Measurements from ENCODE around the gene FGD2. TPM values are rescaled to one million over a fixed set of nuclear protein-coding genes. Genes with fewer than 3 reads are reported as not detected.

Gene FGD2
- total RNA-seq, 2 experiments from 2014 or later: 1.2 TPM

DNA sequence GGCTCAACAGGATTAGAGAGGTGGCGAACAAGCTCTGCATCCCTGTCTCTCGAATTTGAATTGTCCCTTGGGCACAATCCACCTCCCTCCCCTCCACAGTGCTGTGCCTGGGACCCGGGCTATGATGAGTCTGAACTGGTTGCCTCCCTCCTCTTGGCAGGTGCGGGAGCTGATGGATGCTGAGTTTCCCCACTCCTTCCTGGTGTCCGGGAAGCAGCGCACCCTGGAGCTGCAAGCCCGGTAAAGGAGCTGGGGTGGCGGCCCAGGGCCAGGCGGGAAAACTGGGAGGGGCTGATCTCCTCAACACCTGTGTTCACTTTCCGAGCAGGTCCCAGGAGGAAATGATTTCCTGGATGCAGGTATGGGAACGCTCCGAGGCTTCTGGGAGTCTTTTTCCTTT, 14.9 kb downstream of the FGD2 start:
- no peaks in the 10 kb centered on the region for H3K36me3 Mint-ChIP-seq (ENCODE audit: low read depth)
- Histone ChIP-seq H3K36me3 (ENCODE audit: insufficient read depth, low read length) (no peaks in the 10 kb centered on the region), H3K9me3 (ENCODE audit: control insufficient read depth in 1 of 2, insufficient read depth in 1 of 2, low read length in 2 of 2) (no peaks in the 10 kb centered on the region), H3K4me3 (ENCODE audit: low read length) (no peak overlapping the region), H3K4me1 (ENCODE audit: insufficient read depth, low read length) (peaks cover 52% of the 10 kb centered on the region), H3K27ac (ENCODE audit: low read depth in 1 of 2, low read length in 2 of 2) (no peak overlapping the region), H3K27me3 (ENCODE audit: control insufficient read depth in 1 of 2, insufficient read depth in 2 of 2, low read length in 2 of 2) (no peaks in the 10 kb centered on the region)
- no peak overlapping the region for H3K4me3 Mint-ChIP-seq
- intact Hi-C loops (cut with DNase I, micrococcal nuclease): no loop called here
- ChIA-PET POLR2A (interaction anchor here (0.7 to 10.2 kb wide), 4 partner anchors 31 to 203 kb away, joined by 3 to 164 read pairs (median 14); partner anchors contain the start of gene PIM1), CTCF (interaction anchor here (1.0 to 9.0 kb wide), 5 partner anchors 9 to 189 kb away, joined by 4 to 205 read pairs (median 32); partner anchors contain the start of genes PIM1 and PPIL1)
- TF ChIP-seq, protein P1, sequence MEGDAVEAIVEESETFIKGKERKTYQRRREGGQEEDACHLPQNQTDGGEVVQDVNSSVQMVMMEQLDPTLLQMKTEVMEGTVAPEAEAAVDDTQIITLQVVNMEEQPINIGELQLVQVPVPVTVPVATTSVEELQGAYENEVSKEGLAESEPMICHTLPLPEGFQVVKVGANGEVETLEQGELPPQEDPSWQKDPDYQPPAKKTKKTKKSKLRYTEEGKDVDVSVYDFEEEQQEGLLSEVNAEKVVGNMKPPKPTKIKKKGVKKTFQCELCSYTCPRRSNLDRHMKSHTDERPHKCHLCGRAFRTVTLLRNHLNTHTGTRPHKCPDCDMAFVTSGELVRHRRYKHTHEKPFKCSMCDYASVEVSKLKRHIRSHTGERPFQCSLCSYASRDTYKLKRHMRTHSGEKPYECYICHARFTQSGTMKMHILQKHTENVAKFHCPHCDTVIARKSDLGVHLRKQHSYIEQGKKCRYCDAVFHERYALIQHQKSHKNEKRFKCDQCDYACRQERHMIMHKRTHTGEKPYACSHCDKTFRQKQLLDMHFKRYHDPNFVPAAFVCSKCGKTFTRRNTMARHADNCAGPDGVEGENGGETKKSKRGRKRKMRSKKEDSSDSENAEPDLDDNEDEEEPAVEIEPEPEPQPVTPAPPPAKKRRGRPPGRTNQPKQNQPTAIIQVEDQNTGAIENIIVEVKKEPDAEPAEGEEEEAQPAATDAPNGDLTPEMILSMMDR (IDR thresholded peaks at IDR 0.05): no peak
- DNase-seq: peak in 1 of 14 experiments; percentile 23
- ATAC-seq (ENCODE audit: poor library complexity): no peak
- H3K27me3 Mint-ChIP-seq: no peaks in the 10 kb centered on the region
- H3K27ac Mint-ChIP-seq: no peak overlapping the region
- H3K9me3 Mint-ChIP-seq: no peaks in the 10 kb centered on the region
- H3K4me1 Mint-ChIP-seq (ENCODE audit: low read depth): peaks cover 49% of the 10 kb centered on the region

DNA sequence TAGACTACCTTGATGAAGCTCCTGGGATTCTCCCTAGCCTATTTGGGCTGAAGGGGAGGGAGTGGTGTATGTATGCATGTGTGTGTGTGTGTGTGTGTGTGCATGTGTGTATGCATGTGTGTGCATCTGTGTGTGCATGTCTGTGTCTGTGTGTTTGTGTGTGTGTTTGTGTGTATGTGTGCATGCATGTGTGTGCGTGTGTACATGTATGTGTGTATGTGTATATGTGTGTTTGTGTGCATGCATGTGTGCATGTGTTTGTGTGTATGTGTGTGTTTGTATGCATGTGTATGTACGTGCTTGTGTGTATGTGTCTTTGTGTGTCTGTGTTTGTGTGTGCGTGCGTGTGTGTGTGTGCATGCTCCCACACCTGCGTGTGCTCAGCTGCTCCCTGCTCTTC, 15.4 kb downstream of the FGD2 start:
- POLR2A ChIA-PET: interaction anchor here (0.9 to 10.2 kb wide), 5 partner anchors 30 to 202 kb away, joined by 3 to 164 read pairs (median 25); partner anchors contain the start of gene PIM1
- H3K4me3 Mint-ChIP-seq: no peak overlapping the region
- peaks cover 52% of the 10 kb centered on the region for H3K4me1 ChIP-seq (ENCODE audit: insufficient read depth, low read length)

DNA sequence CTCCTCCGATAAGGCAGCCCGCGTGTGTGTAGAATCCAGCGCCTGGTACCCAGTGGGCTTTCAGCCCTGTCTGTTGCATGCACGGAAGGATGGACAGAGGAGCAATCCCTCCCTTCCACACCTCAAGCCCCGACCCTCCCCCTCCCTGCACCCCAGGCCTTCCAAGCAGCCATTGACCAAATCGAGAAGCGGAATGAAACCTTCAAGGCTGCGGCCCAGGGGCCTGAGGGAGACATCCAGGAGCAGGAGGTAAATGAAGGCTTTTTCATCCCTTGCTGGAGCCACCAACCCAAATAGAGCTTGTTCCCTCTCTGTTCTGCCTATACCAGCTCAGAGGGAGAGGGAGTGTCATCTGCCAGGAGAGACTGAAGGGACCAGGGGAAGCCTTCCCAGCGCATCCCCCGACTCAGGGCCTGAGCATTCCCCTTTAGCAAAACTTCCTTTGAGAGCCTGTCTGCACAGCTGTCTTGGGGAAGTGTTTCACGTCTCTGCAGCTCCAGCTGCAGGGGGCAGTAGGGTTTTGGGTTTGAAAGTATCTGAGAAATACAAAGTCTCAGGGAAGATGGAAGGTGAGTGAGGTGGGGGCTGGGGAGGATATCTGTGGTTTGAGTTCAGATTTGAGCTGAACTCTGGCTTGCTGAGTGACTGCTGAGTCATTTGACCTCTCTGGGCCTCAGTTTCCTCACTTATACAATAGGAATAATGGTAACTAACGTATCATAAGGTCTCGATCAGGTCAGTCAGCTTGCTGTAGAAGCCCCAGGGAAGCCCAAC, 16.1 kb downstream of the FGD2 start:
- Mint-ChIP-seq H3K4me3 (no peak overlapping the region), H3K4me1 (ENCODE audit: low read depth) (peaks cover 49% of the 10 kb centered on the region)

More for the DNA sequence above, 15.4 kb downstream of the FGD2 start:
- ATAC-seq (ENCODE audit: poor library complexity) (no peak), DNase-seq (no peak)
- no peaks in the 10 kb centered on the region for H3K27me3 ChIP-seq (ENCODE audit: control insufficient read depth in 1 of 2, insufficient read depth in 2 of 2, low read length in 2 of 2)
- H3K9me3 ChIP-seq (ENCODE audit: control insufficient read depth in 1 of 2, insufficient read depth in 1 of 2, low read length in 2 of 2): no peaks in the 10 kb centered on the region
- Mint-ChIP-seq H3K36me3 (ENCODE audit: low read depth) (no peaks in the 10 kb centered on the region), H3K27ac (no peak overlapping the region), H3K4me1 (ENCODE audit: low read depth) (peaks cover 49% of the 10 kb centered on the region), H3K27me3 (no peaks in the 10 kb centered on the region), H3K9me3 (no peaks in the 10 kb centered on the region)
- H3K36me3 ChIP-seq (ENCODE audit: insufficient read depth, low read length): no peaks in the 10 kb centered on the region
- H3K4me3 ChIP-seq (ENCODE audit: low read length): no peak overlapping the region
- intact Hi-C loops (cut with DNase I, micrococcal nuclease): loop anchor here in 1 of 2 experiments (1.0 kb wide), 1 partner anchor 188 kb away; no protein-coding TSS in a partner anchor
- no peak overlapping the region for H3K27ac ChIP-seq (ENCODE audit: low read depth in 1 of 2, low read length in 2 of 2)
- CTCF ChIA-PET: interaction anchor here (0.8 to 9.0 kb wide), 6 partner anchors 25 to 199 kb away, joined by 3 to 205 read pairs (median 26); partner anchors contain the start of gene PIM1
- TF ChIP-seq, protein P1 (IDR thresholded peaks at IDR 0.05): no peak

More for the DNA sequence above, 16.1 kb downstream of the FGD2 start:
- DNase-seq: peak; percentile 51 to 91 (median 73)
- H3K27me3 Mint-ChIP-seq: no peaks in the 10 kb centered on the region
- ATAC-seq (ENCODE audit: poor library complexity): peak; percentile 53
- H3K27ac ChIP-seq (ENCODE audit: low read depth in 1 of 2, low read length in 2 of 2): no peak overlapping the region
- ChIA-PET CTCF (interaction anchor here (0.8 to 9.0 kb wide), 12 partner anchors 10 to 293 kb away, joined by 3 to 205 read pairs (median 5); partner anchors contain the start of genes MTCH1 and PIM1), POLR2A (interaction anchor here (1.0 to 10.2 kb wide), 11 partner anchors 25 to 188 kb away, joined by 3 to 164 read pairs (median 6); partner anchors contain the start of genes C6orf89, MTCH1 and PIM1)
- intact Hi-C loops (cut with DNase I, micrococcal nuclease): loop anchor here in 1 of 2 experiments (1.0 to 2.0 kb wide), 2 partner anchors 25 to 188 kb away; no protein-coding TSS in a partner anchor
- H3K4me3 ChIP-seq (ENCODE audit: low read length): no peak overlapping the region
- no peaks in the 10 kb centered on the region for H3K9me3 ChIP-seq (ENCODE audit: control insufficient read depth in 1 of 2, insufficient read depth in 1 of 2, low read length in 2 of 2)
- H3K27ac Mint-ChIP-seq: peak overlapping the region; percentile 32
- no peaks in the 10 kb centered on the region for H3K27me3 ChIP-seq (ENCODE audit: control insufficient read depth in 1 of 2, insufficient read depth in 2 of 2, low read length in 2 of 2)
- H3K9me3 Mint-ChIP-seq: no peaks in the 10 kb centered on the region
- peaks cover 52% of the 10 kb centered on the region for H3K4me1 ChIP-seq (ENCODE audit: insufficient read depth, low read length)
- no peaks in the 10 kb centered on the region for H3K36me3 ChIP-seq (ENCODE audit: insufficient read depth, low read length)
- TF ChIP-seq, protein P1 (IDR thresholded peaks at IDR 0.05): peak; percentile 68
- no peaks in the 10 kb centered on the region for H3K36me3 Mint-ChIP-seq (ENCODE audit: low read depth)
